OCI-LY7 (cell line): ENCODE measurements around the gene NACC1.

Experiments used
- EZH2phosphoT487 ChIP-seq: fragments of 200-600 bp; sonication (generic); IDR thresholded peaks from 2 replicates; pipeline ENCODE4 v1.6.1; 2018; ENCODE audit warnings: low read depth, borderline replicate concordance, mild to moderate bottlenecking, mixed run types, antibody characterized with exemption, low read length, moderate library complexity, mixed read lengths
- TF ChIP-seq, protein P1 (sequence below): fragments of 200-600 bp; sonication (generic); conservative IDR thresholded peaks from 2 replicates; pipeline ENCODE4 v1.5.1; 2014; ENCODE audit warnings: mild to moderate bottlenecking, antibody characterized with exemption, low read length, moderate library complexity, mixed read lengths

DNA sequence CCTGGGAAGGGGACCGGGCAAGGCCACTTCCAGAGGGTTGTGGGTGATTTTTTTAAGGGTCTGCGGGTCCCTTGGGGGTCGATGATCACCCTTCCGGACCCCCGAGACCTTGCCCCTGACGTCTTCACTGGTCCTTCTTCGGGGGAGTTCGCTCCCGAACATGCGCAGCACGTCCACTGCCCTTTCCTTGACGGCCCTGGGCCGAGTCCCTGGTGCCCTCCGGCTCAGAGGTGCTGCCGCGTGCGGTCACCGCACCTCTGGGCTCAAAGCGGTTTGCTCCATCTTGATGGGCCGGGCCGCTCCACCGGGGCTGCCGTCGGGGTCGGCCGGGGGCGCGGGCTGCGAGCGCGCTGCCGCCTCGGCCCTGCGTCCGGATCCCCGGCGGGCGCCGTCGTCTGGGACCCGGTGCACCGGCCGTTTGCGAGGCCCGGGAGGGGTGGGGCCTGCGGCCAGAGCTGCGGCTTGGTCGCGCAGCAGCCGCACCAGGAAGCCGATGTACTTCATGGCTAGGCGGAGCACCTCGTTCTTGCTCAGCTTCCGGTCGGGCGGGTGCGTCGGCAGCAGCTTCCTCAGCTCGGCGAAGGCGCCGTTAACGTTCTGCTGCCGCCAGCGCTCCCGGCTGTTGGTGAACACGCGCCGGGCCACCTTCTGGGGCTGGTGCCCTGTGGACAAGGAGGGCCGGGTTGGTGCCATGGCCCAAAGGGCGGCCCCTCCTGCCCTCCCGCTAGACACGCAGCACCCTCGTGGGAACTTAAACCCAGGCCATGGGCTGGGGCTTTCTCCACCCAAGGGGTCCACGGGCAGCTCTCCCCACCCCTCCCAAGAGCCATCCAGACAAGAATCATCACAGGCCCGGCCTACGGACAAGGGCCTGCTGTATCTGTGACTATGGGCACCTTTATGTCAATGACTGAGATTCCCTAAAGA, 18.7 kb upstream of the NACC1 start:
- TF ChIP-seq, protein P1, sequence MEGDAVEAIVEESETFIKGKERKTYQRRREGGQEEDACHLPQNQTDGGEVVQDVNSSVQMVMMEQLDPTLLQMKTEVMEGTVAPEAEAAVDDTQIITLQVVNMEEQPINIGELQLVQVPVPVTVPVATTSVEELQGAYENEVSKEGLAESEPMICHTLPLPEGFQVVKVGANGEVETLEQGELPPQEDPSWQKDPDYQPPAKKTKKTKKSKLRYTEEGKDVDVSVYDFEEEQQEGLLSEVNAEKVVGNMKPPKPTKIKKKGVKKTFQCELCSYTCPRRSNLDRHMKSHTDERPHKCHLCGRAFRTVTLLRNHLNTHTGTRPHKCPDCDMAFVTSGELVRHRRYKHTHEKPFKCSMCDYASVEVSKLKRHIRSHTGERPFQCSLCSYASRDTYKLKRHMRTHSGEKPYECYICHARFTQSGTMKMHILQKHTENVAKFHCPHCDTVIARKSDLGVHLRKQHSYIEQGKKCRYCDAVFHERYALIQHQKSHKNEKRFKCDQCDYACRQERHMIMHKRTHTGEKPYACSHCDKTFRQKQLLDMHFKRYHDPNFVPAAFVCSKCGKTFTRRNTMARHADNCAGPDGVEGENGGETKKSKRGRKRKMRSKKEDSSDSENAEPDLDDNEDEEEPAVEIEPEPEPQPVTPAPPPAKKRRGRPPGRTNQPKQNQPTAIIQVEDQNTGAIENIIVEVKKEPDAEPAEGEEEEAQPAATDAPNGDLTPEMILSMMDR, result no peak
- TF ChIP-seq EZH2phosphoT487, result no peak
